HuH-7.5 (cell line): ENCODE results near the gene PRADC1.

Experiments used
- DNase-seq: peaks from one replicate; pipeline ENCODE4 v3.0.0; 2011; ENCODE audit warnings: low spot score

PRADC1 gene

DNA sequence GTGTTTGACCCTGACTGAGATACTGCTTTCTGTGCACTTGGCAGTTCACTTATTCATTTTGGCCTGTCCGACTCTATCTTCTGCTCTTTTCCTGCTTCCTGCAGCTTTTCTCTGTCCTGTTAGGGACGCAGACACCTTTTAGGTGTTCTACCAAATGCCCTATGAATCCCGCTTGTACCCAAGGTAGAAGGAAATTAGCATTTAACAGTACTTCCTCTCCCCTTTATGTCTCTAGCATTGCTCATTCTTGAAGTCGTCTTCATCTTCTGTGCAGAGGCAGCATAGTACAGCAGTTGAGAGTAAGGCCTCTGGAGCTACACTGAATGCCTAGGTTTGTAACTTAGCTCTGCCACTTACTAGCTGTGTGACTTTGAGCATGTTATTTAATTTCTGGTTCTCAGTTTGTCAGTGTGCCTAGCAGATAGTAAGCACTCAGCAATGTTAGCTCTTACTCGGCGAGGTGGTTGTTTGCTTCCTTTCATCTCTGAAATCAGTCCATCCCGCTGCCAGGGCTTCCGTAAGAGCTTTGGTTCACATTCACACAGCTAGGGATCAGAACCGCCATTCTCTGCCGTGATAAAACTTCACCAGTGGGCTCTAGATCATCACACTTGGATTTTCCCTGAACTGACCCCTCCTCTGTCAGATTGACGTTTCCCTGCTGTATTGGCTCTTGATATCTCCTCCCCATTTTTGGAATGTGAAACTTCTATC lies 2.4 kb upstream of the PRADC1 start:
- no peak for DNase-seq

DNA sequence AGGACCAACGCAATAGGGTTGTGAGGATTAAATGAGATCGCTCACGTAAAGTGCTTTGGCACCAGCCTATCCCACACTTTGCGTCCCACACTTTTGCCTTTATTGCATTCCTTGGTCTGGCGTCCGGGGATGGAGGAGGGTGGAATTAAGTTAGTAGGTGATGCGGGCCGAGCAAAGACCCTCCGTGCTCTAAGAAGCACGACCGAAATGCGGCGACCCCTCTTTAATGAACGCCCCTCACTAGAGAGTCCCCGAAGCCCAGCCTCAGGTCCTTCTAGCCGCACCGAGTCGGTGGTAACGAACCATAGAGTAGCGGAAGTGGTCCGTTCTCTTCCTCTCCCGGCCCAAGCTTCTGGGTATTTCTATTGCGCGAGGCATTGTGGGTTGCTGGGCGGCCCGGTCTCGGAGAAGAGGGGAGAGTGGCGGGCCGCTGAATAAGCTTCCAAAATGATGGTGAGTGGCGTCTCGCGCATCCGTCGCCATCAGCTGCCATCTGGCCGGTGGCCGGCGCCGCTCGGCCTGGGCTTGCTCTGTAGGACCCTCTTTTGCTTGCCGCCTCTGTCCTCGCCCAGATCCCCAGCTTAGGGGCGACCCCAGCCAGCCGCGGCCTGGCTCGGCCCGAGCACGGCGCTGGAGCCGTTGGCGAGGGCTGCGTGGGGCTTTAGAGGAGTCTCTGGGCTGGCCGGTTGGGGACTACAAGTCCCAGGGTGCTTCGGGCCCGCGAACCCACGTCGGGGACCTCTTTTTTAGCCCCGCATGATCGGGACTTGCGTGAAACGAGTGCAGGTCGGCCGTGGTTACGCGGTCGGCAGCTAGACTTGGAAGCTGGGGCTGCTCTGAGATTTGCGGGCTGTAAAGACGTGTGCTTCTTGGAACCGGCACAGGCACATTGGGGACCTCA lies 1.1 kb upstream of the PRADC1 start, which contains the start of gene CCT7:
Gene CCT7 (plus strand): TSS at position 377 of the 901 bp plus-strand sequence. CDS start 71 bp downstream, at position 448.
- DNase-seq: peak; percentile 74

DNA sequence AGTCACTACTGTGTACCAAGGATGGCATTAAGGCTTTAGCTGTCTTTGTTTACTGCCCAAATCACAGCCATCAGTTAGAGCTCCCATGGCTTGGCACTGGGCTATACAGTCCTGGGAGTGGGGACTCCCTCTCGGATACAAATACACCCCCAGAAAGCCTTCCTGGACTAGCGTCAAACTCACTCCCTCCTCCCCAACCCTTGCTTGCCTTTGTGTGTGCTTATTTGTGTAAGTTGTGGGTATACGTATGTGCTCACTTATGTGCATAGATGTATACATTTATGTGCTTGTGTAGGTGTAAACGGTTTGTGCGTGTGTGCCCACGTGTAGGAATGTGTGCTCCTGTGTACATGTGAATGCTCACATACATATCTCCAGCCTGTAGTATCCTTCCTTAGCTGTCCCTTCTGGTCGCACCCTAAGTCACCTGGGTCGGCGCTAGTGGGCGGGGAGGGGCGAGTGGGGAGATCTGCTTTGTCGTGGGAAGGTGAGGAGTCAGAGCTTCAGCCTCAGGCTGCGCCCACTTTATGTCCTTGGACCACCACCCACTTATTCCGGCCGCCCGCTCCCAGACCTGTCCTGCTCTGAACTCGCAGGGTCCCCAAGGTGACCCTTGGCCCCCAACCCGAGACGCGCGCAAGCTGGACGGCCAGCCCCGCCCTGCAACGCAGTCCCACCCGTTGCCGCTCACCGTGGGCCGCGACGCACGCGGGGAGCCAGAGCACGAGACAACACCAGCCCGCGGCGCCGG lies 461 bp downstream of the PRADC1 start:
- DNase-seq: no peak

DNA sequence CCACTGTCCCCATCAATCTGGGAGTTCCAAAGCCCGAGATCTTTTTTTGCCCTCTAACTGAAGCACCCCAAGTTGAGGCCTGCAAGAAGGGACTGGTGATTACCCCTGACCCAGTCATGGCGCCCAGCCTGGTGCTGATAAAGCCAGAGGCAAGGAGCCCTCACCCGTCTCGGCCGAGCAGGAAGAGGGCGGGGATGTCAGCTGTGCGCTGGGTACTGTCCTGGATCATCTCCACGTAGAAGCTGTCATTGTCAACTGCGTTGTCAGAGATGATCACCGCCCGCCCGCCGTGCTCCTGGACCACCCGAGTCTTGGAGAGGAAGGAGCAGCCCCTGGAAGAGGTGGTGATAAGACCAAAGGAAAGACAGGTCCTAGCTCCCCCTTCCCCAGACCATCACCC lies 4.4 kb downstream of the PRADC1 start:
- no peak for DNase-seq

DNA sequence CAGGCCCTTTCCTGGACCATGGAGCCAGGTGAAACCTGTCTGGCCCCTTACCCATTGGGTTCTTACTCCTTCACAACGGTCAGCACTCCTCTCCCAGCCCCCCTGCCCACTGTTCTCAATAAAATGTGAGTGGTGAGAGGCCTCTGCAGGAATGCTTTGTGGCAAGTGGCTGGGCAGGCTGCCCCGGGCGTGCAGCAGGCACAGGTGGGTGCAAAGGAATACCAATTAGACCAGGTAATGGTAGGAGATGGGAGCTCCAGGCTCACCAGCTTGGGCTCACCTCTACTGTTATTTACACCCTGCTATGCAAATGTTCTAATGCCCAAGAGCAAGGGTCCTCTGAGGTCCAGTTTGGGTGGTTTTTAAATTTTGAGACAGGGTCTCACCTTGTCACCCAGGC lies 6.0 kb downstream of the PRADC1 start:
- DNase-seq: no peak

DNA sequence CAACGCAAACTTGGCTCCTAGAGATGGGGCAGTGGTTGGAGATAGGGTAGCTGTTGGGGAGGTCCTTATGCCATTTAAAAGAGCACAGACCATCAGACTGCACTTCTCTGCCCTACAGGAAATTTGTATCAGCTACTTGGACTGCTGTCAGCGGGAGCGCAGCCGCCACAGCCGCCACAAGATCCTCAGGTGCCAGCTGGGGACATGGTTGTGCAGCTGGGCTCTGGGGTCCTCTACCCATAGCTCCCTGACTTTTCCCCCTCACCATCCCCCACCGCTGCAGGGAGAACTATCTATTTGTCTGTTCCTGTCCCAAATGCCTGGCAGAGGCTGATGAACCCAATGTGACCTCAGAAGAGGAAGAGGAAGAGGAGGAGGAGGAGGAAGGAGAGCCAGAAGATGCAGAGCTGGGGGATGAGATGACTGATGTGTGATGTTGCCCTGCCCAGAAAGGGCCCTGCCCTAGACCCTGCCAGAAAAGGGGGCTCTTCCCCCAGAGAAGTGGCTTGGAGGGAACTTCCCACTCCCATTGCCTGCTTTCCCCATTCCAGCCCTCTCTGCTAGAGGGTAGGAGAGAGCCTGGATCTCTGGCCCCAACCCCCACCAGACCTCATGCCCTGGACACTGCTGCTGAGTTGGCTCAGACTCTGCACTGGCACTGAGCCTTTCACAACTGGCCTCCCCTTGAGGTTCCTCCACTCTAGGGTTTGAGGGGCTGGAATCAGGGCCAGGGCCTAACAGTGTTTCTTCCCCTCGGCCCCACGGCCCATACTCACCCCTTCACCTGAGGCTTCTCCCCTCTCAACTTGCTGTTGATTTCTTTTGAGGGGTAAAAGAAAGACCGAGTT lies 7.3 kb downstream of the PRADC1 start:
- DNase-seq: no peak

DNA sequence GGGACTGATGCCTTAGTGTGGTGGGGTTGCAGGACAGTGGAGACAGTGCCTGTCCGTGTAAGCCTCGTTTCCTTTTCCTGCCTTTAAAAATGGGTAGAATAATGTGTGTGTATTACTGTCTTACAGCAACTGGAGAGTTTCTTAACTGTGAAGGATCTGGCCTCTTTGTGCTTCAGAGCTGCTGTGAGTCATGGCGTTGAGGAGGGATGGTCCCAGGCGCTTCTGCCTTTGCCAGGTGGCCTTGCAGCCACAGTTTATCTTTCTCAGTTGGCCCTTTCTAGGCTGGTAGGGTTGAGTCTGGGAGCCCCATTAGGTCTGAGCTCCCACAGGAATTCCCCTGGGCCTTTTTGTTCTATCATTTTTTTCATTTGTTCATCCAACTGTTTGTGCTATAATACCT lies 9.2 kb downstream of the PRADC1 start:
- DNase-seq: no peak

DNA sequence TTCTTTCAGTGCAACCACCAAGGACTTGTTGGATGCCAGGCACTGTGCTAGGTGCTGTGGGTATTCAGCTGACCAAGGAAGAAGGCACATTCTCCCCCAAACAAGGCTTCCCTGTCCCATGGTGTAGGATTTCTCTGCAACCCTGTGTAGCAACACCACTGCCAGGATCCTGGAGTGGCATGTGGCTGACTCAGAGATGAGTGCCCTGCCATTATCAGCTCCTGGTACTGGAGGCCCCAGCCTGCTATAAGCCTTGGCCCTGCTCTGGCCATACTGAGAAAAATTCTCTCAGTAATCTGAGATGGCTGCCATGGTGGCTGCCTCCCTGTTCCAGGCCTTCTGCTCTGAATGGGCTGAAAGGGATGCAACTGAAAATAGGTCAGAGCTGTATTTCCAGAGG lies 14.7 kb downstream of the PRADC1 start:
- DNase-seq: no peak

DNA sequence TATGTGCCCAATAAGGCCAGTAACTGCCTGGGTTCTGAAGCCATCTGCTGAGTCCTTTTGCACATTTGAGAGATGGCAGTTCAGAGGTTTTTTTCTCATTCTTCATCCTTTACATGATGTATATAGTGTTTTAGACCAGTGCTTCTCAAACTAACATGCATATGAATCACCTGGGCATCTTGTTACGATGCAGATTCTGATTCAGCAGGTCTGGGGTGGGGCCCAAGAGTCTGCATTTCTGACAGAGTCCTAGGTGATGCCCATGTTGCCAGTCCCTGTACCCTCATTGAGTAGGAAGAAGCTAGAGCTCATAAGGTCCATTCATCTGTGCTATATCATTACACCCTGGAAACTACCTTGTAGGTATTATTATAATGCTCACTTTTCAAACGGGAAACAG lies 15.2 kb downstream of the PRADC1 start:
- no peak for DNase-seq

DNA sequence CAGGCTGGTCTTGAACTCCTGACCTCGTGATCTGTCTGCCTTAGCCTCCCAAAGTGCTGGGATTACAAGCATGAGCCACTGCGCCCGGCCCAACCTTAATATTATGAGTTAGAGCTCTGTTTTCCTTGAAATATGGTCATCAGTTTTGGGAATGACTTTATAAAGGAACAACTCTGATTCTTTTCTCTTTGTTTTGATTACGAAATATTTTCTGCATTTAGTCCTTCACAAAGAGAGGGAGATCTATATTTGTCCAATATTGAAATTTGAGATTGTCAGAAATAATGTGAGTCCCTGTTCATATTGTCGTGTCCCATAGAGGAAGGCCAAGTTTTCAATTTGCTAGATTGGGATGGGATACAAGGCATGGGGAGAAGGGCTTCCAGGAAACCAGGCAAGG lies 15.9 kb downstream of the PRADC1 start:
- no peak for DNase-seq

DNA sequence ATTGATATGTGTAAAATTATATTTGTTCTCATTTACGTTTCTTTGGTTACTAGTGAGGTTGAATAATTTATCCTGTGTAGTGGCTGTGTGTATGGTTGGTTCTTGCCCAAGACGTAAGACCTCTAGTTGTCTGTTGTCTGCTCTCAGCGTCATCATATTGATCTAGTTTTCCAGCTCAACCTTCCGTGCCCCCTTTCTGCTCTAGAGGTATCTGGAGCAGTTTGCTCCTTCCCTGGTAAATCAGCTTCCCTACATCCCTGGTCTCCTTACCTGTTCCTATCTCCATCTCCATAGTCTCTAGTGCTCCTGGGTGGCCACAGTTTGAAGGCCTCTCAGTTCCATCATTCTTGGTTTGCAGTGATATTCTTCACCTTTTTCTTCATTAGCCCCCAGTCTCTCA lies 17.8 kb downstream of the PRADC1 start:
- DNase-seq: no peak

DNA sequence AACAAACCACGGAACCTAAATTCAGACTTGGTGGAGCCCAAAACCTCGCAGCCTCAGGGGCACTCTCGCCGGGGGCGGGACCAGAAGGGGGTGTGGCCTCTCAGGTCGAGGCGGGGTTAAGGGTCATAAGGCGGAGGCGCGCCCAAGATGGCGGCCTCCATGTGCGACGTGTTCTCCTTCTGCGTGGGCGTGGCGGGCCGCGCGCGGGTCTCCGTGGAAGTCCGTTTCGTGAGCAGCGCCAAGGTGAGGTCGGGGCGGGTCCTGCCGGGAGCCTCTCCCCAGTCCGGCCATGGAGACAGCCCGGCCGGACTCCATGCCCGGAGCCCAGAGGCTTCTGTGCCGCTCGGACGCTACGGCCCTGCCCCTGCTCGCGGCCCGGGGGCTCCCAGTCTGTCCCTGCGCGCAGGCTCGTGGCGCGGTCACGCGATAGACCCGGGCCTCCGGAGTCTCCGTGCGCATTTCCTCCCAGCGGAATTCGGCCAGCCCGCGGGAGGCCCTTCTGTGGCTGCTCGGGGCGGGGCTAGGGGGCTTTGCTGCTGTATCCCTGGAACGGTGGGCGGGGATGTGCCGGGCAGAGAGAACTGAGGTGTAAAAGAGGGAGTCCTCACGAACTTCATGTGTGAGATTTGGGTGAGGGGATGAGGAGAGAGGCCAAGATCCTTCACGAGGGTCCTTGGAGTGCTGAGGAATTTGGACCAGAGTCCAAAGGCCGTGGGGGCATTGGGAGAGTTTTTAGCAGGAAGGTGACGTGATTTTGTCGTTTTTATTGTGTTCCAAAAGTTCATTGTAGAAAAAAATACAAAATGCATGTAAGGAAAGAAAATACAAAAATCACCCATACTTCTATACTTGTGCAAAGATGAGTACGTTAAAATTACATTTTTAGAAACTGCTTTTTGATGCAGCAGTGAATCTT lies 18.7 kb downstream of the PRADC1 start, which contains the start of gene SMYD5:
Gene SMYD5 (plus strand): TSS at position 126 of the 916 bp plus-strand sequence. CDS start 22 bp downstream, at position 148.
- peak; percentile 74 for DNase-seq

DNA sequence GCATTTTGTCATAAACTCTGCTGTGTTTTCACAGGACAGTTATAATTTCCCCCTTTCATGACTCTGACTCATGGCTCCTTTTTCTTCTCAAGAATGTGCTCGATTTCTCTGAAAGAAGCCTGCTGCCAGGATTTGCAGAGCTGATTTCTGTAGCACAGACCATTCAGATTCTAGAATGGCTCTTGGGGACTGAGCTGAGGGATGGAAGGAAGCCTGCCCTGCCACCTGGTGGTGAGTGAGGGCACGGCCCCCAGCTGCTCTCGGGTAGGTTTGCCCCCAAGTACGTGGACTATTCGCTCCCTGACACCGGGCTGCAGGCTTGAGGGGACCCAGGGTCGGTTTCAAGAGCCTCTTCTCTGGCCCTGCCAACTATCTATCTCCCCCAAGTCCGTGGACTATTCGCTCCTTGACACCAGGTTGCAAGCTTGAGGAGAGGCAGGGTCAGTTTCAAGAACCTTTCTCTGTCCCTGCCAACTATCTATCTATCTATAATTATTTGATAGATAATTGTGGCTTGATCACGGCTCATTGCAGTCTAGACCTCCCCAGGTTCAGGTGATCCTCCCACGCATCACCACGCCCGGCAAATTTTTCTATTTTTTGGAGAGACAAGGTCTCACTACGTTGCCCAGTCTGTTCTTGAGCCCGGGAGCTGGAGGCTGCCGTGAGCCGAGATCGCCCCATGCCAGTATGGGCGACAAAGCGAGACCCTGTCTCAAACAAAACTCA lies 20.4 kb downstream of the PRADC1 start:
- DNase-seq: peak; percentile 86

DNA sequence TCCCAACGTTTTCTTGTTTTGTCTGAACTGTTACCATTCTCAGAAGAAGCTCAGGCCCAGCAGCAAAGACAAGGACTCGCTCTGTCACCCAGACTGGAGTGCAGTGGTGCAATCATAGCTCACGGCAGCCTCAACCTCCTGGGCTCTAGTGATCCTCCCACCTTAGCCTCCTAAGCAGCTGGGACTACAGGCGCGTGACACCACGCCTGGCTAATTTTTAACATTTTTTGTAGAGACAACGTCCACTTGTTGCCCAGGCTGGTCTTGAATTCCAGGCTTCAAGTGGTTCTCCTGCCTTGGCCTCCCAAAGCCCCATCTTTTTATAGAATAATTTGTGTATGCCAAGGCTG lies 21.0 kb downstream of the PRADC1 start:
- DNase-seq: no peak

DNA sequence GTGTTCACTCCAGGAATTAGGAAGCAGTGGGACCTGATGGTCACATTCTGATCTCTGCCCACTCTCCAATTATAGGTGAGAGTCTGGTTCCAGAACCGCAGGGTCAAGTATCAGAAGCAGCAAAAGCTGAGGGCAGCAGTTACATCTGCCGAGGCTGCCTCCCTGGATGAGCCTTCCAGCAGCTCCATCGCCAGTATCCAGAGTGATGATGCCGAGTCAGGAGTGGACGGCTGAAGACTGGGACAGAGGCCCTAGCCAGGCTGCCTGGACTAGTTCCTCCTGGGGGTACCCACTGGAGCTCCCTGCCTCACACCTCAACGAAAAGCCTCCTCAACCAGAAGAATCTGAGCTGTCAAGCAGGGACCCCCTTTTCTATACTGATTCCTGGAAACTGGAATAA lies 22.3 kb downstream of the PRADC1 start:
- DNase-seq: no peak

DNA sequence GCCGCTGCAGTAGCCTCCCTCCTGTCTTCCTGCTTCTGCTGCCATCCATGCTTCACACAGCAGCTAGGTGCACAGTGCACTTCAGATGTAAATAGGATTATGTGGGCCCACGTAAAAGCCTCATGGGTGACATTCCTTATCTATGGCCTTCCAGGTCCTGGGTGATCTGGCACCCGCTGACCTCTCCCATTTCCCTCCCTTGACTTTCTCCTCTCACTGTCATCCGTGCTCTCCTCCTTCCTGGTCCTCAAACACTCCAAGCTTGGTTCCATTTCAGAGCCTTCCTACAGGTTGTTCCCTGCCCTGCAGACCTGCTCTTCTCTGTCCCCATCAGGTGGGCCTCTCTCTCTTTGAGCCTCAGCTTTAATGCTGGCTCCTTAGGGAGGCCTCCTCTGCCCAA lies 23.0 kb downstream of the PRADC1 start:
- no peak for DNase-seq

DNA sequence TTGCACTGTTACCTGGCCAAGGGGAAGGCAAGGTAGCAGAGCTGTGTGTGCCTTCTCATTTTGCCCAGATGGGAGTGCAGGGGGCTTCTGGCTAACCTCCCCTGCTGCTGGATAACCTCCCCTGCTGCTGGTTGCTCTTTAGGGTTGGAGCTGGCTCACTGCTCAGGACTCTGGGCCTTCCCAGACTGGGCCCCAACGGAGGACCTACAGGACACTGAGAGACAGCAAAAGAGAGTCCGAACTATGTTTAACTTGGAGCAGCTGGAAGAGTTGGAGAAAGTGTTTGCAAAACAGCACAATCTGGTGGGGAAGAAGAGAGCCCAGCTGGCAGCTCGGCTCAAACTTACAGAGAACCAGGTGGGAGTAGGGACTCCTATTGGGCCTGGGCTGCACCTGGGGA lies 24.8 kb downstream of the PRADC1 start:
- DNase-seq: no peak

DNA sequence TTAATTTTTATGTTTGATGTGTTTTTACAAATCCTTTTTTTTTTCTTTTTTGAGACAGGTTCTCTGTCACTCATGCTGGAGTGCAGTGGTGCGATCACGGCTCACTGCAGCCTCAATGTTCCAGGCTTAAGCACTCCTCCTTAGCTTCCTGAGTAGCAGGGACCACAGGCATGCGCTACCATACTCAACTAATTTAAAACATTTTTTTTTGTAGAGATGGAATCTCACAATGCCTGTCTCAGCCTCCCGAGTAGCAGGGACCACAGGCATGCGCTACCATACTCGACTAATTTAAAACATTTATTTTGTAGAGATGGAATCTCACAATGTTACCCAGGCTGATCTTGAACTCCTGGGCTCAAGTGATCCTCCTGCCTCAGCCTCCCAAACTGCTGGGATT lies 27.4 kb downstream of the PRADC1 start:
- no peak for DNase-seq

DNA sequence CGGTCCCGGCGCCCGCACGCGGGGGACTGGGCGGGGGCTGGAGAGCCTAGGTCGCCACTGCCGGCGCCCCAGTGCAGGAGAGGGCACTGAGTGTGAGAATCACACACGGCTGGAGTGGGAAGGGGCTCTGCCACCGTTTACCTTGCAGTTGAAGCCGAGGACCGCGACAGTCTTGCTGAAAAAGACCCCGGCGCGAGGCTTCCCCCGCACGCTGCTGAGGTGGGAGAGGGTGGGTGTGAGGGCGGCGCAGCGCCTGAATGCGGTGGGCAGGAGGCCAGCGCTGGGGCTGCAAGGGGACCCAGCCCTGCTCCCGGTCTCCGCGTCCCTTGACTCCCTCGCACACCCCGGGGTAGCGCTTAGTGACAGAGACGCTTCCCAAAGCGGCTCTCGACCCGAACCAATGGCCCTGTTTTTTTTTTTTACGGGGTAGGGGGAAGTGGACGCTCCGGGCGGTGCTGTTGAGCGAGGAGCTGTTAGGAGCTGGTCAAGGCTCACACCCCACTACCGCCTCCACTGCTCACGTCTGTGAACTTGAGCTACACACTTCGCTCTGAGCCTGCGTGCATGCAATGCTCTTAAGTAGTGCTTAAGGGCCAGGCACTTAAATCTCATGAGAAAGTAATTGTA lies 29.9 kb downstream of the PRADC1 start:
- DNase-seq: no peak
